Measurements from ENCODE around the gene ITPR2. TPM values are rescaled to one million over a fixed set of nuclear protein-coding genes. Genes with fewer than 3 reads are reported as not detected.

ITPR2 gene
- total RNA-seq, 2 donors from 2014 or later: 14.8 to 74.4 TPM

DNA sequence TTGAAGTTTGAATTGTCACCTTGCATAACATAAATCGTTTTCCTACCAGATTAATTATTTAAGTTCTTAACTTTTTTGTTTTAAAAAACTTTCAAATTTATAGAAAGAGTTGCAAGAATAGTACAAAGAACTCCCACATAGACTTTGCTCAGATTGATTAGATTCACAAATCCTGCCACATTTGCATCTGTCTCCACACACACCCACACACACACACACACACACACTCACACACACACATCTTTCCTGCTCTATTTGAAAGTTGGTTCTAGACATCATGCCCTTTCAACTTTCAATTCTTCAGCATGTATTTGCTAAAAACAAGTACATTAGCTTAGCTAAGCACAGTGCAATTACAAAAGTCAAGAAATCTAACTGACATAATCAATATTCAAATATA lies 184.0 kb downstream of the ITPR2 start:
- TF ChIP-seq, protein P1, sequence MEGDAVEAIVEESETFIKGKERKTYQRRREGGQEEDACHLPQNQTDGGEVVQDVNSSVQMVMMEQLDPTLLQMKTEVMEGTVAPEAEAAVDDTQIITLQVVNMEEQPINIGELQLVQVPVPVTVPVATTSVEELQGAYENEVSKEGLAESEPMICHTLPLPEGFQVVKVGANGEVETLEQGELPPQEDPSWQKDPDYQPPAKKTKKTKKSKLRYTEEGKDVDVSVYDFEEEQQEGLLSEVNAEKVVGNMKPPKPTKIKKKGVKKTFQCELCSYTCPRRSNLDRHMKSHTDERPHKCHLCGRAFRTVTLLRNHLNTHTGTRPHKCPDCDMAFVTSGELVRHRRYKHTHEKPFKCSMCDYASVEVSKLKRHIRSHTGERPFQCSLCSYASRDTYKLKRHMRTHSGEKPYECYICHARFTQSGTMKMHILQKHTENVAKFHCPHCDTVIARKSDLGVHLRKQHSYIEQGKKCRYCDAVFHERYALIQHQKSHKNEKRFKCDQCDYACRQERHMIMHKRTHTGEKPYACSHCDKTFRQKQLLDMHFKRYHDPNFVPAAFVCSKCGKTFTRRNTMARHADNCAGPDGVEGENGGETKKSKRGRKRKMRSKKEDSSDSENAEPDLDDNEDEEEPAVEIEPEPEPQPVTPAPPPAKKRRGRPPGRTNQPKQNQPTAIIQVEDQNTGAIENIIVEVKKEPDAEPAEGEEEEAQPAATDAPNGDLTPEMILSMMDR (conservative IDR thresholded peaks at IDR 0.05): no peak
- H3K4me3 ChIP-seq (ENCODE audit: low read length): no peak overlapping the region
- H3K36me3 Mint-ChIP-seq (ENCODE audit: low read depth): peaks cover 37% of the 10 kb centered on the region
- H3K27ac Mint-ChIP-seq: no peak overlapping the region
- H3K27me3 ChIP-seq (ENCODE audit: control insufficient read depth, insufficient read depth, low read length, poor library complexity, severe bottlenecking): no peaks in the 10 kb centered on the region
- H3K9me3 ChIP-seq (ENCODE audit: control insufficient read depth, low read length): peaks cover 15% of the 10 kb centered on the region
- peaks cover 12% of the 10 kb centered on the region for H3K9me3 Mint-ChIP-seq
- no peak overlapping the region for H3K9ac ChIP-seq (ENCODE audit: extremely low read depth, low read length, poor library complexity, severe bottlenecking)
- H3K4me1 Mint-ChIP-seq: peaks cover 6% of the 10 kb centered on the region
- H3K4me3 Mint-ChIP-seq: no peak overlapping the region
- no peaks in the 10 kb centered on the region for H3K4me1 ChIP-seq (ENCODE audit: control insufficient read depth, insufficient read depth, low read length)
- no peak overlapping the region for H3K27ac ChIP-seq (ENCODE audit: low read depth, low read length)
- H3K27me3 Mint-ChIP-seq (ENCODE audit: insufficient read depth): no peaks in the 10 kb centered on the region
- no peaks in the 10 kb centered on the region for H3K36me3 ChIP-seq (ENCODE audit: control insufficient read depth, insufficient read depth, low read length)
- DNase-seq: no peak
- WGBS, 2 experiments (ENCODE audit: insufficient coverage in 1 of 2, insufficient read length in 1 of 2): no CpG with 5 or more reads among the region's 1 CpG

DNA sequence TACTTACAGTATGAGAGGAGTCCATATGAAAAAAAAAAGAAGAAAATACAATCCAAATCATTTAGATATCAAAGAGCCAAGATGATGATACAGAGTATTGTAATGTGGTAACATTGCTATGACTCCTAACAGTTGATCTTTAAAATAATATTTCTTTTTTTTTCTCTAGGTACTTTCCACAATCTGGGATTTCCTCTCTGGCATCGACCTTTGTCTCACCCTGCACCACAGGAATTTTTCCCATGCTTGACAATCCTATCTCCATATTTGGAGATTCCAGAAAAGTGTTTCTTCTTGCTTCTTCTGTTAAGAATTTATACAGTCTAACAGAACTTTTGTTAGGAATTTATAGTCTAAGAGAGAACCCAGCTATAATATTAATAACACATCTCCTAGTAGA lies 184.4 kb downstream of the ITPR2 start:
- Mint-ChIP-seq H3K4me3 (no peak overlapping the region), H3K4me1 (peaks cover 9% of the 10 kb centered on the region), H3K36me3 (ENCODE audit: low read depth) (peaks cover 34% of the 10 kb centered on the region), H3K27me3 (ENCODE audit: insufficient read depth) (no peaks in the 10 kb centered on the region), H3K27ac (no peak overlapping the region), H3K9me3 (peaks cover 12% of the 10 kb centered on the region)
- H3K9ac ChIP-seq (ENCODE audit: extremely low read depth, low read length, poor library complexity, severe bottlenecking): no peak overlapping the region
- peaks cover 15% of the 10 kb centered on the region for H3K9me3 ChIP-seq (ENCODE audit: control insufficient read depth, low read length)
- WGBS, 2 experiments (ENCODE audit: insufficient coverage in 1 of 2, insufficient read length in 1 of 2): 68% methylated on average over 1 of the region's 1 CpG; no CpG with 5 or more reads in 1 of the 2 experiments
- no peak overlapping the region for H3K4me3 ChIP-seq (ENCODE audit: low read length)
- H3K27ac ChIP-seq (ENCODE audit: low read depth, low read length): no peak overlapping the region
- TF ChIP-seq, protein P1 (conservative IDR thresholded peaks at IDR 0.05): no peak
- no peaks in the 10 kb centered on the region for H3K36me3 ChIP-seq (ENCODE audit: control insufficient read depth, insufficient read depth, low read length)
- no peak for DNase-seq
- peaks cover 2% of the 10 kb centered on the region for H3K4me1 ChIP-seq (ENCODE audit: control insufficient read depth, insufficient read depth, low read length)
- no peaks in the 10 kb centered on the region for H3K27me3 ChIP-seq (ENCODE audit: control insufficient read depth, insufficient read depth, low read length, poor library complexity, severe bottlenecking)

DNA sequence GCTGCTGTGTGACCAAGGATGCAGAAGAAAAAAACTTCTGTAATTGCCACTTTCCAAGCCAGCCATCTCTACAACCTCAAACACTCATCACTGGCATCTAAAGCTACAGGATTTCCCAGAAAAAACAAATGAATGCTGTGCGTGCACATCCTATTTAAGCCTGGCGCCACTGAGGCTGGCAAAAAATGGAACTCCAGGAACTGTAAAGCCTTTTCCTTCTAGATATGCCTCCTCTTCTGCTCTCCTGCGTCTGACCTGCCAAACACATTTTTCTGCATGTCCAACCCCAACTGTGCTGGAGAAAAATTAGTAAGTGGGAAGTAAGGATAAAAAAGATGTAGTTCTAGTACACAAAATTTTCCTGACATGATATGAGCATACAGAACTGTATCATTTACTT lies 184.9 kb downstream of the ITPR2 start:
- H3K27ac ChIP-seq (ENCODE audit: low read depth, low read length): no peak overlapping the region
- WGBS, 2 experiments (ENCODE audit: insufficient coverage in 1 of 2, insufficient read length in 1 of 2): 90 to 96% methylated on average over 2 to 3 of the region's 3 CpGs
- no peaks in the 10 kb centered on the region for H3K27me3 Mint-ChIP-seq (ENCODE audit: insufficient read depth)
- peaks cover 5% of the 10 kb centered on the region for H3K4me1 ChIP-seq (ENCODE audit: control insufficient read depth, insufficient read depth, low read length)
- H3K9ac ChIP-seq (ENCODE audit: extremely low read depth, low read length, poor library complexity, severe bottlenecking): no peak overlapping the region
- TF ChIP-seq, protein P1 (conservative IDR thresholded peaks at IDR 0.05): no peak
- H3K27me3 ChIP-seq (ENCODE audit: control insufficient read depth, insufficient read depth, low read length, poor library complexity, severe bottlenecking): no peaks in the 10 kb centered on the region
- H3K36me3 ChIP-seq (ENCODE audit: control insufficient read depth, insufficient read depth, low read length): no peaks in the 10 kb centered on the region
- H3K27ac Mint-ChIP-seq: no peak overlapping the region
- peaks cover 31% of the 10 kb centered on the region for H3K36me3 Mint-ChIP-seq (ENCODE audit: low read depth)
- H3K9me3 Mint-ChIP-seq: peaks cover 12% of the 10 kb centered on the region
- no peak overlapping the region for H3K4me3 Mint-ChIP-seq
- H3K4me3 ChIP-seq (ENCODE audit: low read length): no peak overlapping the region
- peaks cover 12% of the 10 kb centered on the region for H3K4me1 Mint-ChIP-seq
- peaks cover 15% of the 10 kb centered on the region for H3K9me3 ChIP-seq (ENCODE audit: control insufficient read depth, low read length)
- no peak for DNase-seq

All from endodermal cell (in vitro differentiated cells).